Activated CD4-positive, alpha-beta T cell treated with anti-CD3 and anti-CD28 coated beads, Interleukin-2, amount 10 ng/mL, durations not matched to agents 7 days and 5 days (primary cell): ENCODE results near the gene TCN2. TPM values are rescaled to one million over a fixed set of nuclear protein-coding genes. Genes with fewer than 3 reads are reported as not detected.

Experiments used
- CTCF ChIA-PET: fragments of 350-600 bp; sonication (Branson Sonifier 250); formaldehyde crosslinking; loops from one replicate; lab custom pipeline; 2021; ENCODE audit warnings: antibody characterized with exemption; lab: Charles Lee
- POLR2A ChIA-PET: fragments of 350-600 bp; sonication (Branson Sonifier 250); formaldehyde crosslinking; loops from one replicate; lab custom pipeline; 2021; ENCODE audit warnings: antibody characterized with exemption; lab: Charles Lee
- DNase-seq: peaks from one replicate; pipeline ENCODE4 v3.0.0-alpha.2; 2020
- H3K27ac Mint-ChIP-seq: one replicate; pipeline ENCODE4 v1.8.0; 2021; ENCODE audit warnings: mild to moderate bottlenecking, moderate library complexity, mixed read lengths
- H3K27me3 Mint-ChIP-seq: one replicate; pipeline ENCODE4 v1.8.0; 2021; ENCODE audit warnings: mixed read lengths
- H3K36me3 Mint-ChIP-seq: one replicate; pipeline ENCODE4 v1.8.0; 2021; ENCODE audit warnings: low read depth, mixed read lengths
- H3K4me1 Mint-ChIP-seq: one replicate; pipeline ENCODE4 v1.8.0; 2021; ENCODE audit warnings: mixed read lengths
- H3K4me3 Mint-ChIP-seq: one replicate; pipeline ENCODE4 v1.8.0; 2021; ENCODE audit warnings: mild to moderate bottlenecking, moderate library complexity, mixed read lengths
- H3K9me3 Mint-ChIP-seq: one replicate; pipeline ENCODE4 v1.8.0; 2021; ENCODE audit warnings: mixed read lengths
- total RNA-seq, 2 experiments: library from RNA; stranded (reverse); gene quantifications; one replicate each; pipeline ENCODE4 v1.2.3, GENCODE V29; 2021

The TCN2 gene
- total RNA-seq, 2 experiments from 2014 or later: 0.32 to 0.54 TPM

- no peaks in the 10 kb centered on the region for H3K9me3 Mint-ChIP-seq
- CTCF ChIA-PET: interaction anchor here (4.4 kb wide), 1 partner anchor 12 kb away, joined by 19 read pairs; the partner anchor contains the start of gene SLC35E4
Observed at GRCh38 chr22:30646518-30647160, 39.7 kb downstream of the TCN2 start.

GRCh38 chr22:30647536-30647935, 40.6 kb downstream of the TCN2 start:
- Mint-ChIP-seq H3K27me3 (no peaks in the 10 kb centered on the region), H3K27ac (no peak overlapping the region), H3K36me3 (peaks cover 6% of the 10 kb centered on the region), H3K4me1 (peaks cover 44% of the 10 kb centered on the region), H3K4me3 (no peak overlapping the region), H3K9me3 (no peaks in the 10 kb centered on the region)
- POLR2A ChIA-PET: no interaction called here
- CTCF ChIA-PET: interaction anchor here (4.0 to 4.4 kb wide), 2 partner anchors 12 to 13 kb away, joined by 14 to 19 read pairs; partner anchors contain the start of gene SLC35E4
- DNase-seq: no peak

More at GRCh38 chr22:30646518-30647160, 39.7 kb downstream of the TCN2 start:
- H3K27me3 Mint-ChIP-seq: no peaks in the 10 kb centered on the region
- peaks cover 38% of the 10 kb centered on the region for H3K4me1 Mint-ChIP-seq
- peaks cover 5% of the 10 kb centered on the region for H3K36me3 Mint-ChIP-seq
- no peak overlapping the region for H3K4me3 Mint-ChIP-seq
- POLR2A ChIA-PET: no interaction called here
- no peak overlapping the region for H3K27ac Mint-ChIP-seq
- no peak for DNase-seq

GRCh38 chr22:30648825-30649224, 41.9 kb downstream of the TCN2 start:
- no peaks in the 10 kb centered on the region for H3K27me3 Mint-ChIP-seq
- H3K36me3 Mint-ChIP-seq: peaks cover 6% of the 10 kb centered on the region
- H3K4me1 Mint-ChIP-seq: peaks cover 39% of the 10 kb centered on the region
- no peak for DNase-seq
- H3K9me3 Mint-ChIP-seq: no peaks in the 10 kb centered on the region
- ChIA-PET POLR2A (no interaction called here), CTCF (interaction anchor here (0.6 to 4.0 kb wide), 11 partner anchors 10 to 142 kb away, joined by 3 to 23 read pairs (median 7); partner anchors contain the start of genes DUSP18 and SLC35E4)
- no peak overlapping the region for H3K4me3 Mint-ChIP-seq
- peak overlapping the region; percentile 83 for H3K27ac Mint-ChIP-seq

GRCh38 chr22:30649430-30650007, 42.5 kb downstream of the TCN2 start:
- Mint-ChIP-seq H3K4me3 (no peak overlapping the region), H3K27me3 (no peaks in the 10 kb centered on the region), H3K27ac (peak overlapping the region; percentile 83), H3K4me1 (peaks cover 33% of the 10 kb centered on the region), H3K36me3 (peaks cover 6% of the 10 kb centered on the region), H3K9me3 (no peaks in the 10 kb centered on the region)
- DNase-seq: peak; percentile 69
- ChIA-PET POLR2A (no interaction called here), CTCF (interaction anchor here (0.6 to 4.0 kb wide), 15 partner anchors 10 to 141 kb away, joined by 3 to 23 read pairs (median 4); partner anchors contain the start of genes DUSP18, PES1 and SLC35E4)

- DNase-seq: no peak
- Mint-ChIP-seq H3K4me3 (no peak overlapping the region), H3K36me3 (peaks cover 6% of the 10 kb centered on the region), H3K9me3 (no peaks in the 10 kb centered on the region), H3K27me3 (no peaks in the 10 kb centered on the region), H3K4me1 (peaks cover 31% of the 10 kb centered on the region), H3K27ac (no peak overlapping the region)
- ChIA-PET POLR2A (no interaction called here), CTCF (interaction anchor here (0.6 to 4.0 kb wide), 12 partner anchors 9 to 105 kb away, joined by 3 to 23 read pairs (median 6); partner anchors contain the start of genes DUSP18, PES1 and SLC35E4)
Observed at GRCh38 chr22:30650508-30651116, 43.6 kb downstream of the TCN2 start.

- ChIA-PET CTCF (no interaction called here), POLR2A (no interaction called here)
- Mint-ChIP-seq H3K9me3 (no peaks in the 10 kb centered on the region), H3K27ac (no peak overlapping the region), H3K4me1 (peaks cover 31% of the 10 kb centered on the region), H3K4me3 (no peak overlapping the region), H3K27me3 (no peaks in the 10 kb centered on the region), H3K36me3 (peaks cover 6% of the 10 kb centered on the region)
- no peak for DNase-seq
Observed at GRCh38 chr22:30652852-30653251, 45.9 kb downstream of the TCN2 start.

- no peaks in the 10 kb centered on the region for H3K9me3 Mint-ChIP-seq
- H3K27ac Mint-ChIP-seq: no peak overlapping the region
- H3K36me3 Mint-ChIP-seq: peaks cover 3% of the 10 kb centered on the region
- H3K27me3 Mint-ChIP-seq: no peaks in the 10 kb centered on the region
- DNase-seq: no peak
- H3K4me3 Mint-ChIP-seq: no peak overlapping the region
- POLR2A ChIA-PET: no interaction called here
- peaks cover 24% of the 10 kb centered on the region for H3K4me1 Mint-ChIP-seq
- CTCF ChIA-PET: no interaction called here
Observed at GRCh38 chr22:30654361-30654760, 47.4 kb downstream of the TCN2 start.

- CTCF ChIA-PET: interaction anchor here (0.6 to 0.7 kb wide), 3 partner anchors 109 to 1179 kb away, joined by 3 to 4 read pairs (median 4); no protein-coding TSS in a partner anchor
- no peaks in the 10 kb centered on the region for H3K9me3 Mint-ChIP-seq
- POLR2A ChIA-PET: no interaction called here
- H3K4me1 Mint-ChIP-seq: peaks cover 15% of the 10 kb centered on the region
- peaks cover 9% of the 10 kb centered on the region for H3K36me3 Mint-ChIP-seq
- H3K4me3 Mint-ChIP-seq: no peak overlapping the region
- no peak overlapping the region for H3K27ac Mint-ChIP-seq
- no peak for DNase-seq
- H3K27me3 Mint-ChIP-seq: no peaks in the 10 kb centered on the region
Observed at GRCh38 chr22:30655532-30655931, 48.6 kb downstream of the TCN2 start.

- Mint-ChIP-seq H3K4me3 (no peak overlapping the region), H3K27me3 (no peaks in the 10 kb centered on the region), H3K27ac (no peak overlapping the region), H3K9me3 (no peaks in the 10 kb centered on the region), H3K36me3 (peaks cover 26% of the 10 kb centered on the region), H3K4me1 (peaks cover 16% of the 10 kb centered on the region)
- POLR2A ChIA-PET: no interaction called here
- CTCF ChIA-PET: interaction anchor here (1.1 to 1.3 kb wide), 2 partner anchors 18 to 23 kb away, joined by 3 read pairs; no protein-coding TSS in a partner anchor
- DNase-seq: no peak
Observed at GRCh38 chr22:30662040-30662439, 55.1 kb downstream of the TCN2 start.

- POLR2A ChIA-PET: no interaction called here
- H3K27ac Mint-ChIP-seq: no peak overlapping the region
- peaks cover 3% of the 10 kb centered on the region for H3K27me3 Mint-ChIP-seq
Observed at GRCh38 chr22:30664798-30665197, 57.8 kb downstream of the TCN2 start.

GRCh38 chr22:30665266-30665665, 58.3 kb downstream of the TCN2 start:
- Mint-ChIP-seq H3K36me3 (peaks cover 20% of the 10 kb centered on the region), H3K4me1 (peaks cover 24% of the 10 kb centered on the region), H3K27ac (no peak overlapping the region), H3K4me3 (no peak overlapping the region), H3K9me3 (no peaks in the 10 kb centered on the region), H3K27me3 (peaks cover 3% of the 10 kb centered on the region)
- POLR2A ChIA-PET: no interaction called here
- no peak for DNase-seq
- CTCF ChIA-PET: no interaction called here

More at GRCh38 chr22:30664798-30665197, 57.8 kb downstream of the TCN2 start:
- Mint-ChIP-seq H3K4me1 (peaks cover 24% of the 10 kb centered on the region), H3K36me3 (peaks cover 23% of the 10 kb centered on the region), H3K9me3 (no peaks in the 10 kb centered on the region), H3K4me3 (no peak overlapping the region)
- DNase-seq: no peak
- CTCF ChIA-PET: interaction anchor here (1.8 kb wide), 1 partner anchor 15 kb away, joined by 7 read pairs; no protein-coding TSS in a partner anchor

GRCh38 chr22:30665786-30666185, 58.8 kb downstream of the TCN2 start:
- H3K9me3 Mint-ChIP-seq: no peaks in the 10 kb centered on the region
- POLR2A ChIA-PET: no interaction called here
- CTCF ChIA-PET: no interaction called here
- H3K27ac Mint-ChIP-seq: no peak overlapping the region
- H3K36me3 Mint-ChIP-seq: peaks cover 20% of the 10 kb centered on the region
- peaks cover 3% of the 10 kb centered on the region for H3K27me3 Mint-ChIP-seq
- no peak for DNase-seq
- H3K4me1 Mint-ChIP-seq: peaks cover 24% of the 10 kb centered on the region
- H3K4me3 Mint-ChIP-seq: no peak overlapping the region
